ENCODE data around the gene KAZN.

DNA sequence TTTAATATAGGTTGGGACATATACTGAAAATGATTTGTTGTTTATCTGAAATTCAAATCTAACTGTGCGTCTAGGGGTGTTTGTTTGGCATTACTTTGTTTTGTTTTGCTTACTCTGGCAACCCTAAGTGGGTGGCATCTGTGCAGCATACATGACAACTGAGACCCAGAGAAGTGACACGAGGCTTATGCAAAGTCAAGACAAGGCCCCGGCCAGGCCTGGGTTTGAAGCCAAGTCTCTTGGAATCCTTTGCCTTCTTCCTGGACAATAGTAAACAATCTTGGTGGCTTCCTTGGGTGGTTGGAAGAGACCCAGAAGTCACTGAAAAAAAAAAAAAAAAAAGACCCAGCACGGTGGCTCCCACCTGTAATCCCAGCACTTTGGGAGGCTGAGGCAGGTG is 357.5 kb downstream of the KAZN start:
- TF ChIP-seq, protein P1, sequence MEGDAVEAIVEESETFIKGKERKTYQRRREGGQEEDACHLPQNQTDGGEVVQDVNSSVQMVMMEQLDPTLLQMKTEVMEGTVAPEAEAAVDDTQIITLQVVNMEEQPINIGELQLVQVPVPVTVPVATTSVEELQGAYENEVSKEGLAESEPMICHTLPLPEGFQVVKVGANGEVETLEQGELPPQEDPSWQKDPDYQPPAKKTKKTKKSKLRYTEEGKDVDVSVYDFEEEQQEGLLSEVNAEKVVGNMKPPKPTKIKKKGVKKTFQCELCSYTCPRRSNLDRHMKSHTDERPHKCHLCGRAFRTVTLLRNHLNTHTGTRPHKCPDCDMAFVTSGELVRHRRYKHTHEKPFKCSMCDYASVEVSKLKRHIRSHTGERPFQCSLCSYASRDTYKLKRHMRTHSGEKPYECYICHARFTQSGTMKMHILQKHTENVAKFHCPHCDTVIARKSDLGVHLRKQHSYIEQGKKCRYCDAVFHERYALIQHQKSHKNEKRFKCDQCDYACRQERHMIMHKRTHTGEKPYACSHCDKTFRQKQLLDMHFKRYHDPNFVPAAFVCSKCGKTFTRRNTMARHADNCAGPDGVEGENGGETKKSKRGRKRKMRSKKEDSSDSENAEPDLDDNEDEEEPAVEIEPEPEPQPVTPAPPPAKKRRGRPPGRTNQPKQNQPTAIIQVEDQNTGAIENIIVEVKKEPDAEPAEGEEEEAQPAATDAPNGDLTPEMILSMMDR (IDR thresholded peaks at IDR 0.05; ENCODE audit: low read depth, low read length, poor library complexity, severe bottlenecking): no peak
- TF ChIP-seq EZH2phosphoT487 (IDR thresholded peaks at IDR 0.05; ENCODE audit: borderline replicate concordance, low read length): no peak
